ENCODE data around the gene USP2. TPM values are rescaled to one million over a fixed set of nuclear protein-coding genes. Genes with fewer than 3 reads are reported as not detected.
A peak's percentile ranks its signal among the peaks of the same experiment; 100 is the strongest.

The USP2 gene
- polyA plus RNA-seq, 3 donors: 0.36 TPM; not detected in 2

DNA sequence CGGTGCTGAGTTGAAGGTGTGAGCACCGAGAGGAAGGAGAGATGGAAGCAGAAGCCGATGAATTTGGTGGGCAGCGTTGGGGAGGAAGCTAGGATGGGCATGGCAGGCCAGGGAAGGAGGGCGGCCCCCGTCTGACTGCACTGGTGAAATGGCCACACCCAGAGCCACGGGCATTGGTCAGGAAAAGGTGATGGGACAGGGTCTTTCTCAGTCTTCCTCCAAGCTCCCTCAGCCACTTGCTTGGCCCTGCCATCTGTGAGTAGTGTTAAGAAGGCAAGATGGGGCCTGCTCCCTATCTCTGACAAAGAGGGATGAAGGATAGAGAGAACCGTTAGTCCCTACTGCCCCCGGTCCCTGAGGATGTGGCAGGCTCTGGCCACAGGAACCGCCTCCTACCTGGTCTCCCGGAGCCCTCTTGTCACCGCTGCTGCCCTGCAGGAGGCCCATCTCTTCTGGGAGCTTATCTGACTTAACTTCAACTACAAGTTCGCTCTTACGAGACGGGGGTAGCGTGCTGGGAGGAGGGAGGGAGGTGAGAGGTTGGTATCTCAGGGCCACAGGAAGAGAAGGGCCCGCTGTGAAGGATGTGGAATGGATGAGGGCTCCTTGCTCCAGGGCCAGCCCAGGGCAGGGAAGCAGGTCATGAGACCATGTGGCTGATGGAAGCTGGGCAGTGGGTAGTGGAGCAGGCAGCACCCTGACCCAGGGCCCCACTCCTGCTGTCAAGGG is 71.4 kb downstream of the USP2 start:
- TF ChIP-seq, protein P1, sequence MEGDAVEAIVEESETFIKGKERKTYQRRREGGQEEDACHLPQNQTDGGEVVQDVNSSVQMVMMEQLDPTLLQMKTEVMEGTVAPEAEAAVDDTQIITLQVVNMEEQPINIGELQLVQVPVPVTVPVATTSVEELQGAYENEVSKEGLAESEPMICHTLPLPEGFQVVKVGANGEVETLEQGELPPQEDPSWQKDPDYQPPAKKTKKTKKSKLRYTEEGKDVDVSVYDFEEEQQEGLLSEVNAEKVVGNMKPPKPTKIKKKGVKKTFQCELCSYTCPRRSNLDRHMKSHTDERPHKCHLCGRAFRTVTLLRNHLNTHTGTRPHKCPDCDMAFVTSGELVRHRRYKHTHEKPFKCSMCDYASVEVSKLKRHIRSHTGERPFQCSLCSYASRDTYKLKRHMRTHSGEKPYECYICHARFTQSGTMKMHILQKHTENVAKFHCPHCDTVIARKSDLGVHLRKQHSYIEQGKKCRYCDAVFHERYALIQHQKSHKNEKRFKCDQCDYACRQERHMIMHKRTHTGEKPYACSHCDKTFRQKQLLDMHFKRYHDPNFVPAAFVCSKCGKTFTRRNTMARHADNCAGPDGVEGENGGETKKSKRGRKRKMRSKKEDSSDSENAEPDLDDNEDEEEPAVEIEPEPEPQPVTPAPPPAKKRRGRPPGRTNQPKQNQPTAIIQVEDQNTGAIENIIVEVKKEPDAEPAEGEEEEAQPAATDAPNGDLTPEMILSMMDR (IDR thresholded peaks at IDR 0.05): no peak
- Histone ChIP-seq H2AFZ (ENCODE audit: insufficient read depth, low read depth, low read length, poor library complexity, severe bottlenecking) (no peak overlapping the region), H3K4me2 (replicated peaks; ENCODE audit: extremely low read depth, low read length, poor library complexity, severe bottlenecking) (no peak overlapping the region), H3K79me2 (ENCODE audit: insufficient read depth, low read length) (no peaks in the 10 kb centered on the region), H3K9me3 (replicated peaks in 1 of 2; ENCODE audit: control insufficient read depth in 1 of 2, insufficient read depth in 1 of 2, low read length in 2 of 2) (peaks cover 0 to under 1% of the 10 kb centered on the region in 2 donors), H3K27me3 (ENCODE audit: control insufficient read depth in 2 of 2, insufficient read depth in 2 of 2, low read length in 2 of 2) (peaks cover 0 to 16% of the 10 kb centered on the region in 2 donors), H3K4me3 (replicated peaks in 1 of 3; ENCODE audit: low read depth in 2 of 3, low read length in 3 of 3) (no peak overlapping the region), H3K9ac (ENCODE audit: insufficient read depth, low read length, poor library complexity, severe bottlenecking) (no peak overlapping the region), H3K4me1 (ENCODE audit: control insufficient read depth in 1 of 2, insufficient read depth in 2 of 2, low read length in 2 of 2) (peaks cover 0 to under 1% of the 10 kb centered on the region in 2 donors), H3K27ac (ENCODE audit: low read depth in 1 of 2, low read length in 2 of 2) (no peak overlapping the region), H3K36me3 (replicated peaks in 1 of 2; ENCODE audit: control insufficient read depth in 1 of 2, insufficient read depth in 2 of 2, low read length in 2 of 2) (peaks cover 29 to 45% of the 10 kb centered on the region in 2 donors), H4K20me1 (ENCODE audit: insufficient read depth, low read length) (peaks cover 45% of the 10 kb centered on the region)
- Mint-ChIP-seq H3K27ac (peak overlapping the region in 2 of 7 donors; percentile 31 to 72), H3K4me3 (no peak overlapping the region), H3K4me1 (no peaks in the 10 kb centered on the region), H3K9me3 (peaks cover 0 to 4% (median 0%) of the 10 kb centered on the region in 7 donors), H3K36me3 (peaks cover 30 to 47% of the 10 kb centered on the region in 2 donors), H3K27me3 (ENCODE audit: low read depth in 3 of 3) (peaks cover 18 to 29% (median 25%) of the 10 kb centered on the region in 3 donors)
- 92% methylated on average over 13 of the region's 17 CpGs for WGBS (ENCODE audit: insufficient coverage)
- intact Hi-C loops (cut with micrococcal nuclease): no loop called here
- DNase-seq: no peak

DNA sequence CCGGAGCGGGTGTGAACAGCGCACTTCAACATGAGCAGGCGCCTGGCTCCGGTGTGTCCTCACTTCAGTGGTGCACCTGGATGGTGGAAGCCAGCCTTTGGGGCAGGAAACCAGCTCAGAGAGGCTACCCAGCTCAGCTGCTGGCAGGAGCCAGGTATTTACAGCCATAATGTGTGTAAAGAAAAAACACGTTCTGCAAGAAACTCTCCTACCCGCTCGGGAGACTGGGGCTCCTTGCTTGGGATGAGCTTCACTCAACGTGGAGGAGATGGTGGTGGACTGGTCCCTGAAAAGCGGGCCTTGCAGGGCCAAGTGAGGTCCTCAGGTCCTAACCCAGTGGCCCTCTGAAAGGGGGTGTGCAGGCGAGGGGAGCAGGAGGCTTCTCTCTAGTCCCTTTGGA is 72.1 kb downstream of the USP2 start:
- Histone ChIP-seq H2AFZ (ENCODE audit: insufficient read depth, low read depth, low read length, poor library complexity, severe bottlenecking) (no peak overlapping the region), H3K27ac (ENCODE audit: low read depth in 1 of 2, low read length in 2 of 2) (no peak overlapping the region), H3K27me3 (ENCODE audit: control insufficient read depth in 2 of 2, insufficient read depth in 2 of 2, low read length in 2 of 2) (peaks cover 0 to 9% of the 10 kb centered on the region in 2 donors), H4K20me1 (ENCODE audit: insufficient read depth, low read length) (peaks cover 50% of the 10 kb centered on the region), H3K4me2 (replicated peaks; ENCODE audit: extremely low read depth, low read length, poor library complexity, severe bottlenecking) (no peak overlapping the region), H3K36me3 (replicated peaks in 1 of 2; ENCODE audit: control insufficient read depth in 1 of 2, insufficient read depth in 2 of 2, low read length in 2 of 2) (peaks cover 33 to 52% of the 10 kb centered on the region in 2 donors), H3K79me2 (ENCODE audit: insufficient read depth, low read length) (no peaks in the 10 kb centered on the region), H3K4me1 (ENCODE audit: control insufficient read depth in 1 of 2, insufficient read depth in 2 of 2, low read length in 2 of 2) (no peaks in the 10 kb centered on the region), H3K9me3 (replicated peaks in 1 of 2; ENCODE audit: control insufficient read depth in 1 of 2, insufficient read depth in 1 of 2, low read length in 2 of 2) (no peaks in the 10 kb centered on the region), H3K4me3 (replicated peaks in 1 of 3; ENCODE audit: low read depth in 2 of 3, low read length in 3 of 3) (no peak overlapping the region), H3K9ac (ENCODE audit: insufficient read depth, low read length, poor library complexity, severe bottlenecking) (no peak overlapping the region)
- Mint-ChIP-seq H3K27ac (no peak overlapping the region), H3K9me3 (no peaks in the 10 kb centered on the region), H3K27me3 (ENCODE audit: low read depth in 3 of 3) (peaks cover 11 to 22% (median 20%) of the 10 kb centered on the region in 3 donors), H3K4me3 (no peak overlapping the region), H3K36me3 (peaks cover 37 to 54% of the 10 kb centered on the region in 2 donors), H3K4me1 (no peaks in the 10 kb centered on the region)
- TF ChIP-seq, protein P1 (IDR thresholded peaks at IDR 0.05): no peak
- intact Hi-C loops (cut with micrococcal nuclease): no loop called here
- WGBS (ENCODE audit: insufficient coverage): 97% methylated on average over 11 of the region's 11 CpGs
- no peak for DNase-seq

Measured in CD14-positive monocyte (primary cell).